ENCODE data around the gene CASTOR1.

- TF ChIP-seq POLR2A (IDR thresholded peaks at IDR 0.05) (no peak), CTCF (IDR thresholded peaks at IDR 0.05) (no peak), POLR2AphosphoS5 (IDR thresholded peaks at IDR 0.05) (no peak)
These were observed 21.7 kb downstream of the CASTOR1 start for GRCh38 chr22:30267382-30268302.

Measured in breast epithelium (tissue), 3 donors.